ENCODE results near the gene MAVS. TPM values are rescaled to one million over a fixed set of nuclear protein-coding genes. Genes with fewer than 3 reads are reported as not detected.
"Not testable (repeated sequence)": the region's sequence is repeated elsewhere in the genome, so short reads cannot be mapped to it uniquely, and the experiment has no call there.

MAVS gene
- total RNA-seq, 4 donors from 2014 or later = 14.9 to 31.3 (median 17.2) TPM

DNA sequence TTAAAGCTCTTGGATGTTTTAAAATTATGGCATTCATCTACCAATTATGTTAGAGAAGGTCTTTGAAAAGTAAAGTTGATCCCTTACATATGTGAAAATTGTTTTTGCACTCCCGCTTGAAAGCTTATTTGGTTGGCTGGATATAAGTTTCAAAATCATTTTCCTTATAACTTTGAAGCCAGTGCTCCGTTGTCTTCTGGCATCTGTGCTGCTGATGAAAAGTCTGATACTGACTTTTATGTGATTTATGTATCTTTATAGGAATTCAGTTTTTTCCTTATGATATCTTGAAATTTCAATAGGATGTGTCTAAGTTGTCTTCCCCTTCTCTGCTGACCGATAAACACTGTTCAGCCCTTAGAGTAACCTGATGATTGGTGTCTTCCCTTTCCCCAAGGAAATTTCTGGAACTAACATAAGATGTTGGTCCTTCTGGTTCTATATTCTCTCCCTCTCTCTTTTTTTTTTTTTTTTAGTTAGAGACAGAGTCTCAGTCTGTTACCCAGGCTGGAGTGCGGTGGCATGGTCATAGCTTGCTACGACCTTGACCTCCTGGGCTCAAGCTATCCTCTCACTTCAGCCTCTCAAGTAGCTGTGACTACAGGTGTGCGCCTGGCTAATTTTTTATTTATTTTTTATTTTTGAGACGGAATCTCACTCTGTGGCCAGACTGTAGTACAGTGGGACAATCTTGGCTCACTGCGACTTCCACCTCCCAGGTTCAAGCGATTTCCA is 55.2 kb downstream of the MAVS start:
- DNase-seq = no peak
- intact Hi-C loops (cut with DNase I) = no loop called here
- no peaks in the 10 kb centered on the region for H3K9me3 ChIP-seq
- H3K36me3 ChIP-seq = peaks cover 0 to 4% (median 0%) of the 10 kb centered on the region in 3 donors
- peaks cover 10 to 96% (median 54%) of the 10 kb centered on the region in 3 donors for H3K4me1 ChIP-seq
- peak overlapping the region in 2 of 4 donors; percentile 43 to 60 for H3K27ac ChIP-seq
- no peak for TF ChIP-seq POLR2A (IDR thresholded peaks at IDR 0.05)
- TF ChIP-seq, protein P1, sequence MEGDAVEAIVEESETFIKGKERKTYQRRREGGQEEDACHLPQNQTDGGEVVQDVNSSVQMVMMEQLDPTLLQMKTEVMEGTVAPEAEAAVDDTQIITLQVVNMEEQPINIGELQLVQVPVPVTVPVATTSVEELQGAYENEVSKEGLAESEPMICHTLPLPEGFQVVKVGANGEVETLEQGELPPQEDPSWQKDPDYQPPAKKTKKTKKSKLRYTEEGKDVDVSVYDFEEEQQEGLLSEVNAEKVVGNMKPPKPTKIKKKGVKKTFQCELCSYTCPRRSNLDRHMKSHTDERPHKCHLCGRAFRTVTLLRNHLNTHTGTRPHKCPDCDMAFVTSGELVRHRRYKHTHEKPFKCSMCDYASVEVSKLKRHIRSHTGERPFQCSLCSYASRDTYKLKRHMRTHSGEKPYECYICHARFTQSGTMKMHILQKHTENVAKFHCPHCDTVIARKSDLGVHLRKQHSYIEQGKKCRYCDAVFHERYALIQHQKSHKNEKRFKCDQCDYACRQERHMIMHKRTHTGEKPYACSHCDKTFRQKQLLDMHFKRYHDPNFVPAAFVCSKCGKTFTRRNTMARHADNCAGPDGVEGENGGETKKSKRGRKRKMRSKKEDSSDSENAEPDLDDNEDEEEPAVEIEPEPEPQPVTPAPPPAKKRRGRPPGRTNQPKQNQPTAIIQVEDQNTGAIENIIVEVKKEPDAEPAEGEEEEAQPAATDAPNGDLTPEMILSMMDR (IDR thresholded peaks at IDR 0.05) = no peak
- peak overlapping the region in 2 of 4 donors; percentile 5 to 25 for H3K4me3 ChIP-seq
- 77 to 78% methylated on average over 9 of the region's 9 CpGs for WGBS, 2 donors
- H3K27me3 ChIP-seq = no peaks in the 10 kb centered on the region

DNA sequence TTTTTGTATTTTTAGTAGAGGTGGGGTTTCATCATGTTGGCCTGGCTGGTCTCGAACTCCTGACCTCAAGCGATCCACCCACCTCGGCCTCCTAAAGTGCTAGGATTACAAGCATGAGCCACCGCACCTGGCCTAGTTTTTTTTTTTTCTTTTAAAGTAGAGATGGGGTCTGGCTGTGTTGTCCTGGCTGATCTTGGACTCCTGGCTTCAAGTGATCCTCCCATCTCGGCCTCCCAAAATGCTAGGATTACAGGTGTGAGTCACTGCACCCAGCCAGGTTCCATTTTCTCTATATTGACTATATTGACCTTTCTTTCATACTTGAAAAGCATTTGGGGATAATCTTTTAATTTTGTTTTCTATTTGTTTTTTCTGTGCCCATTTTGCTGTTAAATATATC is 55.8 kb downstream of the MAVS start:
- no peak for TF ChIP-seq POLR2A (IDR thresholded peaks at IDR 0.05)
- TF ChIP-seq, protein P1 (IDR thresholded peaks at IDR 0.05) = no peak
- H3K27me3 ChIP-seq = no peaks in the 10 kb centered on the region
- peaks cover 8 to 96% (median 49%) of the 10 kb centered on the region in 3 donors for H3K4me1 ChIP-seq
- intact Hi-C loops (cut with DNase I) = no loop called here
- no peaks in the 10 kb centered on the region for H3K9me3 ChIP-seq
- peaks cover 0 to under 1% (median 0%) of the 10 kb centered on the region in 3 donors for H3K36me3 ChIP-seq
- no peak for DNase-seq
- WGBS, 2 donors = 80 to 91% methylated on average over 5 of the region's 5 CpGs
- peak overlapping the region in 2 of 4 donors; percentile 43 to 60 for H3K27ac ChIP-seq
- no peak overlapping the region for H3K4me3 ChIP-seq

DNA sequence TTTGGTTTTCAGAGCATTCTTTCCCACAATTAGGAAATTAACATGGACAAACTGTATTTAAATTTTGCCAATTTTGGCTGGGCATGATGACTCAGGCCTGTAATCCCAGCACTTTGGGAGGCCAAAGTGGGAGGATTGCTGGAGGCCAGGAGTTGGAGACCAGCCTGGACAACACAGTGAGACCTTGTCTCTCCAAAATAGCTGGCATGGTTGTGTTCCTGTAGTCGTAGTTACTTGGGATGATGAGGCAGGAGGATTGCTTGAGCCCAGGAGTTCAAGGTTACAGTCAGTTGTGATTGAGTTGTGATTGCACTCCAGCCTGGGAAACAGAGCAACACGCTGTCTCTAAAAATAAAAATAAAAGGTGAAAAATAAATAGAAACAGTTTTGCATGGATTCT is 57.6 kb downstream of the MAVS start:
- no peak for DNase-seq
- Histone ChIP-seq H3K4me1 (peaks cover 13 to 96% (median 43%) of the 10 kb centered on the region in 3 donors), H3K27me3 (no peaks in the 10 kb centered on the region), H3K36me3 (peaks cover 3 to 15% (median 4%) of the 10 kb centered on the region in 3 donors), H3K4me3 (no peak overlapping the region), H3K9me3 (no peaks in the 10 kb centered on the region), H3K27ac (peak overlapping the region in 2 of 4 donors; percentile 11 to 43)
- TF ChIP-seq POLR2A (IDR thresholded peaks at IDR 0.05) = no peak
- TF ChIP-seq, protein P1 (IDR thresholded peaks at IDR 0.05) = no peak
- intact Hi-C loops (cut with DNase I) = no loop called here
- 66 to 75% methylated on average over 2 of the region's 2 CpGs for WGBS, 2 donors

DNA sequence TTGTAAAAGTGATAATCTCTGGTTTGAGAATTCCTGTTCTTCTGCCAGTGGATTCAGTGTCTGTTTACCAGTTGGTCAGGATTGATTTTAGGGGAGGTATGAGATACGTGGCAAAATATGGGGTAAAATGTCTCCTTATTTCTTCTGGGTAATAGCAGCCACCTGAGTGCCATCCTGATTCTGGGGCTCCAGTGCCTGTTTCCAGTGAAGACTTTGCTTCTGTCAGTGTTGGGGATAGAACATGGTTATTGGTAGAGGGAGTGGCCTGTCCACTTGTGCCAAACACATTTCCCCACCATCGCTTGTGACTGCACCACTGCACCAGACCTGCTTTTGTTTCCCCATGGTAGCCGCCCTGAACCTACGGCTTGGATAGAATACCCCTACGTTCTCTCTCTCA is 58.2 kb downstream of the MAVS start:
- DNase-seq = no peak
- Histone ChIP-seq H3K4me1 (peaks cover 13 to 95% (median 40%) of the 10 kb centered on the region in 3 donors), H3K36me3 (peaks cover 3 to 21% (median 4%) of the 10 kb centered on the region in 3 donors), H3K4me3 (no peak overlapping the region), H3K27me3 (no peaks in the 10 kb centered on the region), H3K27ac (peak overlapping the region in 2 of 4 donors; percentile 43 to 48), H3K9me3 (no peaks in the 10 kb centered on the region)
- WGBS, 2 donors = 74 to 78% methylated on average over 5 of the region's 5 CpGs
- no peak for TF ChIP-seq POLR2A (IDR thresholded peaks at IDR 0.05)
- TF ChIP-seq, protein P1 (IDR thresholded peaks at IDR 0.05) = no peak
- intact Hi-C loops (cut with DNase I) = no loop called here

DNA sequence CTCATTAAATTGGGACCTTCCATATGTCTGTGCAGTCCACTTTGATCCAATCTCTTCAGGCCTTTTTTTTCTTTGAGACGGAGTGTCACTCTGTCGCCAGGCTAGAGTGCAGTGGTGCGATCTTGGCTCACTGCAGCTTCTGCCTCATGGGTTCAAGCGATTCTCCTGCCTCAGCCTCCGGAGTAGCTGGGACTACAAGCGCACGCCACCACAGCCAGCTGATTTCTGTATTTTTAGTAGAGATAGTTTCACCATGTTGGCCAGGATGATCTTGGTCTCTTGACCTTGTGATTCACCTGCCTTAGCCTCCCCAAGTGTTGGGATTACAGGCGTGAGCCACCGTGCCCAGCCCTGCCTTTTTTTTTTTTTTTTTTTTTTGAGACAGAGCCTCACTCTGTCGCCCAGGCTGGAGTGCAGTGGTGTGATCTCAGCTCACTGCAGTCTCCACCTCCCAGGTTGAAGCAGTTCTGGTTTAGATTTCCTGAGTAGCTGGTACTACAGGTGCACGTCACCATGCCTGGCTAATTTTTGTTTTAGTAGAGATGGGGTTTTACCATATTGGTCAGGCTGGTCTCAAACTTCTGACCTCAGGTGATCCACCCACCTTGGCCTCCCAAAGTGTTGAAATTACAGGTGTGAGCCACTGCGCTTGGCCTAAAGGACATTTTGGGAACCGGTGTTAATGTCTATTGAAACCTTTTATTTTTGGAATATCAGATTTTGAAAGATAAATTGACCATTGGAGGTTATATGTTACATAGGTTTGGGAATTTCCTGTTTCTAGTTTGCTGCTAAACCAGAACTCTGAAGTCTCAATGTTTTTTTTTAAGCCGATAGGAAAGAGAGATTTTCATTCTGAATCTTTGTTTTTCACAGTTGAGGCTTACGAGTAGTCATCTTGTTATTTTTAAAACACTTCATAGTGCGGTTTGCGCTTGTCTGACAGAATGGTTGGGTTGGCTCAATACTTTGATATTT is 60.4 kb downstream of the MAVS start:
- H3K4me3 ChIP-seq; intact Hi-C loops (cut with DNase I); H3K27me3 ChIP-seq; H3K9me3 ChIP-seq; DNase-seq: not testable (repeated sequence)
- peaks cover 8 to 43% (median 12%) of the 10 kb centered on the region in 3 donors for H3K36me3 ChIP-seq
- H3K27ac ChIP-seq = peak overlapping the region in 2 of 4 donors; percentile 67
- peaks cover 9 to 95% (median 25%) of the 10 kb centered on the region in 3 donors for H3K4me1 ChIP-seq
- 72 to 73% methylated on average over 14 to 17 of the region's 17 CpGs for WGBS, 2 donors

Data from esophagus squamous epithelium (tissue), 5 donors.